Fibroblast of villous mesenchyme (primary cell): Measurements from ENCODE around the gene SMIM29. TPM values are rescaled to one million over a fixed set of nuclear protein-coding genes. Genes with fewer than 3 reads are reported as not detected.

Experiments
- DNase-seq: peaks from one replicate; pipeline ENCODE4 v3.0.0-alpha.2; 2010; ENCODE audit warnings: low read depth
- H3K4me3 ChIP-seq: 2 replicates; pipeline ENCODE4 v1.5.1; 2011; ENCODE audit warnings: low read depth, mild to moderate bottlenecking, low read length
- total RNA-seq: library from RNA; depleted of rRNA; stranded (reverse); fragments of >200 nt; gene quantifications from 2 replicates; pipeline ENCODE4 v1.2.3, GENCODE V29; 2012
- TF ChIP-seq, protein P1 (sequence below): IDR thresholded peaks from 2 replicates; pipeline ENCODE4 v1.5.1; 2012; ENCODE audit warnings: low read depth, mild to moderate bottlenecking, low read length; ENCODE audit not compliant: insufficient read depth

SMIM29 gene
- total RNA-seq, 1 donor, result 22.5 TPM

DNA sequence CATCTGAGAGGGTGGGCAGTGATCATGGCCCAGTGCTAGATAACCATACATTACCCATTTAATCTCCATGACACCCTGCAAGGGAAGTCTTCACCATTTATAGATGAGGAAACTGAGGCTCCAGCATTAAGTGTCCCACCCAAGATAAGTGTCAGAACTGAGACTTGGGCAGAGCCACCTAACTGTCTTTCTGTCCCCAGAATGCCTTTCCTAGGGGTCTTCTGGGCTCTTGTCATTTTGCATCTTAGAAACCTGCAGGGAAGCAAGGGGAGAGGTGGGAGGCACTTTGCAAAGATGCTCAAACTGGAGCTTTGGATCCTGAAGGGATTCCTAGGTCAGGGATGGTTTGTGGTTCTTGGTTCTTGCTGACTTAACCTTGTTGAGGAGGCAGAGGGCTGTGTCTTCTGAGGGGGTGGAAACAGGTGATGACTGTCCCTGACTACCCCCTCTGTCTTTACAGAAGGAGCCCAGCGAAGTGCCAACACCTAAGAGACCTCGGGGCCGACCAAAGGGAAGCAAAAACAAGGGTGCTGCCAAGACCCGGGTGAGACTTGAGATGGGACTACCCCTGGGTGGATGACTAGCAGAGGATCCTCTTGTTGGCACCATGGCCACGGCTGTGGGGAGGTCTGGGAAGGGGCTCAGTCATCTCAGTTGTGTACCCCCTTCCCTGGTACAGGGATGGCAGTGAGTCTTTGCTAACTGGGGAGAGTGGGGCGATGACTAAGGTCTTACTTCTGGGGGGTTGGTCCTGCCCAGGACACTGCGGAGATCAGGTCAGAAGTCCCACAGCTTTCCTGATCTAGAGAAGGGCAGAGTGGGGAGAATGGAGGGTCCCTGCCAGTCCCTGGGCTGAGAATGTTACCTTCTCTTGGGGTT is 6.3 kb downstream of the SMIM29 start:
- TF ChIP-seq, protein P1, sequence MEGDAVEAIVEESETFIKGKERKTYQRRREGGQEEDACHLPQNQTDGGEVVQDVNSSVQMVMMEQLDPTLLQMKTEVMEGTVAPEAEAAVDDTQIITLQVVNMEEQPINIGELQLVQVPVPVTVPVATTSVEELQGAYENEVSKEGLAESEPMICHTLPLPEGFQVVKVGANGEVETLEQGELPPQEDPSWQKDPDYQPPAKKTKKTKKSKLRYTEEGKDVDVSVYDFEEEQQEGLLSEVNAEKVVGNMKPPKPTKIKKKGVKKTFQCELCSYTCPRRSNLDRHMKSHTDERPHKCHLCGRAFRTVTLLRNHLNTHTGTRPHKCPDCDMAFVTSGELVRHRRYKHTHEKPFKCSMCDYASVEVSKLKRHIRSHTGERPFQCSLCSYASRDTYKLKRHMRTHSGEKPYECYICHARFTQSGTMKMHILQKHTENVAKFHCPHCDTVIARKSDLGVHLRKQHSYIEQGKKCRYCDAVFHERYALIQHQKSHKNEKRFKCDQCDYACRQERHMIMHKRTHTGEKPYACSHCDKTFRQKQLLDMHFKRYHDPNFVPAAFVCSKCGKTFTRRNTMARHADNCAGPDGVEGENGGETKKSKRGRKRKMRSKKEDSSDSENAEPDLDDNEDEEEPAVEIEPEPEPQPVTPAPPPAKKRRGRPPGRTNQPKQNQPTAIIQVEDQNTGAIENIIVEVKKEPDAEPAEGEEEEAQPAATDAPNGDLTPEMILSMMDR, result no peak
- no peak overlapping the region for H3K4me3 ChIP-seq
- DNase-seq, result no peak

DNA sequence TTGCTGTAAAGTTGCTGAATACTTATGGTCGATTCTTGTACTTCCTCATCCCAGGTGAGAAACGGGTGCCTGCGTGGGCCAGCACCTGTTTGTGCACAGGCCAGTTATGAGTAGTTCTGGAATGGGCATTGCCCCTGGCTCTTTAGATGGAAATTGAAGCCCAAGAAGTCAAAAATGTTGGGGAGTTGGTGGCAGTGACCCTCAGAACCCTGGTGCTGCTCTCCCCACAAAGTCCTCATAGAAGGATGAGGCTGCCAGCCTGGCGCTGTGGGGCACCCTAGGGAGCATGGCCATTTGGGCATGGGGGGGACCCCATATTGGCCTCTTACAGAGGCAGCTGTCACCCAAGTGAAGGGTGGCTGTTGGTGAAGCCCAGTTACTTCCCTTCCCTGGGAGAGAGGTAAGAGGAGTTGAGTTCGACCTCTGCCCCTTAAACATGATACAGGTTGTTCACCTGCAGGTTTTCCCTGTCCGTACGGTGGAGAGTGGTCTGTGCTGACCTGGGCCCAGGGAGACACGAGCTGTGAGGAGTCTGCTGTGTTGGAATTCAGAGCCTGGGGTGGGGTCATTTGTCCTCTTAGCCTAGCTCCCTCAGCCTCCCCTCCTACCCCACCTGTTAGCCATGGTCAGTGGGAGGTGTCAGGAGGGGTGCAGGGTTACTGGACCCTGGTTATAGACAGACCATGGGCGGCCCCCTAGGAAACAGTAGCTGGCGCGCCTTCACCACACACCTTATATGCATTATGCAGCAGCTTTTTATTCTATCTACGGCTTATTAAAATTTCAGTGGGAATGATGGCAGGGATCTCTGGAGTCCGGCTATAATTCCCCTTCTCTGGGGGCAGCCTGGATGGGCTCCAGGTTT is 7.2 kb downstream of the SMIM29 start:
- TF ChIP-seq, protein P1, result no peak
- DNase-seq, result no peak
- no peak overlapping the region for H3K4me3 ChIP-seq

DNA sequence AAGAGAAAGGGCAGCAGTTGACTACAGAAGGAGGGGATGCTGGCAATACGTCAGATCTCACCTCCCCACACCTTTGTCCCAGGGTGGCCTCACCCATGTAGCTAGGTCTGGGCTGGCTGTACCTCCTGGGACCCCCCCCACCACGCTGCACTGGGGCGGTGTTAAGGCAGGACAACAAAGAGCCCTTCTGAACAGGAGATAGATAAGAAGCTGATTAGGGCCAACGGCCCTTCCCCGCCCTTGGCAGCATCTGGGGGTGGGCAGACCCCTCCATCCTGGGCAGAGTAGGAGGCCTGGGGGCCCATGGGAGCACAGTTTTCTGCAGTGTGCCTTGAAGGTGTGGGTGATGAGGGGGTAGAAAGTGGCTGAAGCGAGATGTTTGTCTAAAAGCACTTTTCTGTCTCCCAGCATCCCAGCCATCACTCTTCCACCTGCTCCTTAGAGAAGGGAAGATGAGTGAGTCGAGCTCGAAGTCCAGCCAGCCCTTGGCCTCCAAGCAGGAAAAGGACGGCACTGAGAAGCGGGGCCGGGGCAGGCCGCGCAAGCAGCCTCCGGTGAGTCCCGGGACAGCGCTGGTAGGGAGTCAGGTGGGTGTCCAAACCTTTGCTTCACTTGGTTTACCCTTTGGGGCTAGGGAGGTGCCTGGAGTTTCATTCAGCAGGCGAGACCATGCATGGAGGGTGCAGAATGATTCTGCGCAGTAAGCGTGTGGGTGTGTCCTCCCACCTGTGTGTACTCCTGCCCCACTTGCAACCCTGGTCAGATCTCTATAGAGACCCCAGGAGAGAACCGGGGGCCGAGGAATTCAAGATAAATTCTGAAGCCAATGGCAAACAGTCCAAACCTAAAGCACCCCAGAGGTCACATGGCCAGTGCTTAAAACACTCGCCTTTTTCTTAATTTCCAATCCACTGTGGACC is 8.2 kb downstream of the SMIM29 start:
- TF ChIP-seq, protein P1, result no peak
- DNase-seq, result no peak
- no peak overlapping the region for H3K4me3 ChIP-seq

- H3K4me3 ChIP-seq, result no peak overlapping the region
- TF ChIP-seq, protein P1, result no peak
- no peak for DNase-seq
Measured at GRCh38 chr6:34239893-34240292, 8.9 kb downstream of the SMIM29 start.

DNA sequence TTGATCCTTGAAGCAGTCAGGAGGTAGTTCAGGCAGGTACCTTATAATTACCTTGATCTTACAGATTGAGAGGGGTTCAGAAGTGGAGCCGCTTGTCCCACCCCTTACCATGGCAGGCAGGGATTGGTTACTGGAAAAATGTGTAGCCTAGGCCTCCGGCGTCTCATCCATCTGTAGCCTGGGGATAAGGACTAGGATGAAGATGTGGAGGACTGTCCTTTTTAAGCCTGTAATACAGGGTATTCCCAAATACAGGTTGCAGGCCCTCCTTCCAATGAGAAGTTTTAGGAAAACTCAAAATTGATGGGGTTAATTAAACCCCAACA is 9.3 kb downstream of the SMIM29 start:
- DNase-seq, result no peak
- TF ChIP-seq, protein P1, result no peak
- H3K4me3 ChIP-seq, result no peak overlapping the region
